ENCODE results near the gene RASGRP3. TPM values are rescaled to one million over a fixed set of nuclear protein-coding genes. Genes with fewer than 3 reads are reported as not detected.

Gene RASGRP3
- total and polyA plus RNA-seq, 9 of the 15 experiments (the other 6 are each of a cell fraction or from before 2014, with no cell fraction given) = 0.18 to 1.7 (median 1.2) TPM

DNA sequence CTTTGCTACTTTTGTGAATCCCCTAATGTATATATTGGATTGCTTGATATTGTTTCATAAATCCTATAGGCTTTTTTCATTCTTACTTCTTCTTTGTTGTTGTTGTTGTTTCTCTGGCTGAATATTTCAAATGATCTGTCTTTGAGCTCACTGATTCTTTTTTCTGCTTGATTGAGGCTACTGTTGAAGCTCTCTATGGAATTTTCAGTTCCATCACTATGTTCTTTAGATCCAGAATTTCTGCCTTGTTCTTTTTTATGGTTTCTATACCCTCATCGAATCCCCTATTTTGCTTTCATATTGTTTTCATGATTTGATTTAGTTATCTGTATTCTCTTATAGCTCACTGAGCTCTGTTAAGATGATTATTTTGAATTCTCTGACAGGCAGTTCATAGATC lies 24.6 kb upstream of the RASGRP3 start:
- POLR2A ChIA-PET = interaction anchor here (0.7 kb wide), 1 partner anchor 824 kb away, joined by 4 read pairs; the partner anchor contains the start of gene TTC27
- no peak overlapping the region for H3K27ac ChIP-seq (ENCODE audit: extremely low read depth, low read depth, low read length)
- WGBS (ENCODE audit: insufficient coverage, low coverage, missing lambda C conversion rate) = 0% methylated on average over 1 of the region's 1 CpG
- in situ Hi-C loops (cut with MboI) = no loop called here
- ATAC-seq = no peak
- FAIRE-seq = no peak
- no peaks in the 10 kb centered on the region for H3K9me1 ChIP-seq (ENCODE audit: control insufficient read depth, insufficient read depth, low read length)
- no peak overlapping the region for H2AFZ ChIP-seq (ENCODE audit: low read depth, low read length)
- H3K4me3 ChIP-seq = no peak overlapping the region
- BruUV-seq (replicated peaks) = no TSS peak
- no peaks in the 10 kb centered on the region for H3K4me1 ChIP-seq (replicated peaks in 1 of 2; ENCODE audit: control insufficient read depth in 2 of 2, insufficient read depth in 2 of 2, low read length in 2 of 2)
- H3K36me3 ChIP-seq (ENCODE audit: control insufficient read depth, insufficient read depth, low read length) = no peaks in the 10 kb centered on the region
- intact Hi-C loops (cut with micrococcal nuclease) = no loop called here
- no peaks in the 10 kb centered on the region for H3K79me2 ChIP-seq (ENCODE audit: control insufficient read depth, insufficient read depth, low read length)
- H3K27me3 ChIP-seq (ENCODE audit: control insufficient read depth in 2 of 2, insufficient read depth in 2 of 2, low read length in 2 of 2) = no peaks in the 10 kb centered on the region
- DNase-seq (ENCODE audit: extremely low read depth in 1 of 4, low spot score in 3 of 4) = no peak
- no peaks in the 10 kb centered on the region for H4K20me1 ChIP-seq (replicated peaks; ENCODE audit: control insufficient read depth, insufficient read depth, low read length)
- CTCF ChIA-PET (ENCODE audit: low intra/inter-chr PET ratio) = no interaction called here
- H3K4me2 ChIP-seq (ENCODE audit: insufficient read depth, low read length) = no peak overlapping the region
- H3K9ac ChIP-seq (ENCODE audit: insufficient read depth in 1 of 2, low read depth in 2 of 2, low read length in 2 of 2) = no peak overlapping the region
- peaks cover 4% of the 10 kb centered on the region for H3K9me3 ChIP-seq (replicated peaks; ENCODE audit: control insufficient read depth, insufficient read depth, low read depth, low read length)
- TF ChIP-seq, protein P1, sequence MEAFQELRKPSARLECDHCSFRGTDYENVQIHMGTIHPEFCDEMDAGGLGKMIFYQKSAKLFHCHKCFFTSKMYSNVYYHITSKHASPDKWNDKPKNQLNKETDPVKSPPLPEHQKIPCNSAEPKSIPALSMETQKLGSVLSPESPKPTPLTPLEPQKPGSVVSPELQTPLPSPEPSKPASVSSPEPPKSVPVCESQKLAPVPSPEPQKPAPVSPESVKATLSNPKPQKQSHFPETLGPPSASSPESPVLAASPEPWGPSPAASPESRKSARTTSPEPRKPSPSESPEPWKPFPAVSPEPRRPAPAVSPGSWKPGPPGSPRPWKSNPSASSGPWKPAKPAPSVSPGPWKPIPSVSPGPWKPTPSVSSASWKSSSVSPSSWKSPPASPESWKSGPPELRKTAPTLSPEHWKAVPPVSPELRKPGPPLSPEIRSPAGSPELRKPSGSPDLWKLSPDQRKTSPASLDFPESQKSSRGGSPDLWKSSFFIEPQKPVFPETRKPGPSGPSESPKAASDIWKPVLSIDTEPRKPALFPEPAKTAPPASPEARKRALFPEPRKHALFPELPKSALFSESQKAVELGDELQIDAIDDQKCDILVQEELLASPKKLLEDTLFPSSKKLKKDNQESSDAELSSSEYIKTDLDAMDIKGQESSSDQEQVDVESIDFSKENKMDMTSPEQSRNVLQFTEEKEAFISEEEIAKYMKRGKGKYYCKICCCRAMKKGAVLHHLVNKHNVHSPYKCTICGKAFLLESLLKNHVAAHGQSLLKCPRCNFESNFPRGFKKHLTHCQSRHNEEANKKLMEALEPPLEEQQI (IDR thresholded peaks at IDR 0.05) = no peak
- TF ChIP-seq ATF3 (IDR thresholded peaks at IDR 0.05) = no peak
- no peak for TF ChIP-seq ATF3 (CRISPR knock-in tag; conservative IDR thresholded peaks at IDR 0.05)
- no peak for TF ChIP-seq HMGN3 (IDR thresholded peaks at IDR 0.05; ENCODE audit: borderline replicate concordance, extremely low read depth, insufficient read length, low read depth, low read length)
- TF ChIP-seq, protein P2, sequence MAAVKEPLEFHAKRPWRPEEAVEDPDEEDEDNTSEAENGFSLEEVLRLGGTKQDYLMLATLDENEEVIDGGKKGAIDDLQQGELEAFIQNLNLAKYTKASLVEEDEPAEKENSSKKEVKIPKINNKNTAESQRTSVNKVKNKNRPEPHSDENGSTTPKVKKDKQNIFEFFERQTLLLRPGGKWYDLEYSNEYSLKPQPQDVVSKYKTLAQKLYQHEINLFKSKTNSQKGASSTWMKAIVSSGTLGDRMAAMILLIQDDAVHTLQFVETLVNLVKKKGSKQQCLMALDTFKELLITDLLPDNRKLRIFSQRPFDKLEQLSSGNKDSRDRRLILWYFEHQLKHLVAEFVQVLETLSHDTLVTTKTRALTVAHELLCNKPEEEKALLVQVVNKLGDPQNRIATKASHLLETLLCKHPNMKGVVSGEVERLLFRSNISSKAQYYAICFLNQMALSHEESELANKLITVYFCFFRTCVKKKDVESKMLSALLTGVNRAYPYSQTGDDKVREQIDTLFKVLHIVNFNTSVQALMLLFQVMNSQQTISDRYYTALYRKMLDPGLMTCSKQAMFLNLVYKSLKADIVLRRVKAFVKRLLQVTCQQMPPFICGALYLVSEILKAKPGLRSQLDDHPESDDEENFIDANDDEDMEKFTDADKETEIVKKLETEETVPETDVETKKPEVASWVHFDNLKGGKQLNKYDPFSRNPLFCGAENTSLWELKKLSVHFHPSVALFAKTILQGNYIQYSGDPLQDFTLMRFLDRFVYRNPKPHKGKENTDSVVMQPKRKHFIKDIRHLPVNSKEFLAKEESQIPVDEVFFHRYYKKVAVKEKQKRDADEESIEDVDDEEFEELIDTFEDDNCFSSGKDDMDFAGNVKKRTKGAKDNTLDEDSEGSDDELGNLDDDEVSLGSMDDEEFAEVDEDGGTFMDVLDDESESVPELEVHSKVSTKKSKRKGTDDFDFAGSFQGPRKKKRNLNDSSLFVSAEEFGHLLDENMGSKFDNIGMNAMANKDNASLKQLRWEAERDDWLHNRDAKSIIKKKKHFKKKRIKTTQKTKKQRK (IDR thresholded peaks at IDR 0.05; ENCODE audit: borderline replicate concordance, low read depth, low read length) = no peak
- TF ChIP-seq SRSF7 (optimal IDR thresholded peaks at IDR 0.05; ENCODE audit: low read depth, low read length) = no peak
- TF ChIP-seq MAX (CRISPR knock-in tag; IDR thresholded peaks at IDR 0.05) = no peak
- no peak for TF ChIP-seq NELFE (IDR thresholded peaks at IDR 0.05; ENCODE audit: insufficient read depth, insufficient read length)
- peak; percentile 40 for TF ChIP-seq ZNF280A (IDR thresholded peaks at IDR 0.05; ENCODE audit: low read depth, partially characterized antibody)
- TF ChIP-seq TBP (optimal IDR thresholded peaks at IDR 0.05; ENCODE audit: low read depth, low read length) = no peak
- TF ChIP-seq TFAP4 (CRISPR knock-in tag; IDR thresholded peaks at IDR 0.05; ENCODE audit: borderline replicate concordance) = no peak
- TF ChIP-seq ZNF764 (CRISPR knock-in tag; IDR thresholded peaks at IDR 0.05; ENCODE audit: low read depth) = no peak

All from K562 (cell line).